IMR-90 (cell line): Measurements from ENCODE around the gene GAS6. TPM values are rescaled to one million over a fixed set of nuclear protein-coding genes. Genes with fewer than 3 reads are reported as not detected.

Experiments
- ATAC-seq: fragments of 200-7000 bp; cut with Tn5 transposase; 2 replicates; pipeline ENCODE4 v1.9.1; 2020; ENCODE audit warnings: low read depth, mild to moderate bottlenecking, moderate library complexity
- BruUV-seq: library from RNA; stranded (reverse); fragments of 400-500 nt; replicated peaks from 2 replicates; lab custom pipeline; 2021; lab: Mats Ljungman, UMichigan
- CTCF ChIA-PET: fragments of 300-600 bp; formaldehyde crosslinking; extraction: SDS; loops from one replicate; lab custom pipeline; 2021; ENCODE audit warnings: antibody characterized with exemption; lab: Yijun Ruan, JAX
- POLR2A ChIA-PET: fragments of 300-600 bp; sonication (Branson Sonifier 250); formaldehyde crosslinking; loops from one replicate; lab custom pipeline; 2022; ENCODE audit warnings: antibody characterized with exemption; ENCODE audit not compliant: unreplicated experiment; lab: Charles Lee
- DNase-seq: peaks from one replicate; pipeline ENCODE4 v3.0.0; 2013
- H2AFZ ChIP-seq: replicated peaks from 2 replicates; pipeline ENCODE3; 2013; ENCODE audit warnings: low read length, mild to moderate bottlenecking; ENCODE audit not compliant: poor library complexity
- H2AK5ac ChIP-seq: 2 replicates; pipeline ENCODE4 v1.6.1; 2013; ENCODE audit warnings: low read depth, low read length, inconsistent platforms
- H2AK9ac ChIP-seq: replicated peaks from 2 replicates; pipeline ENCODE3; 2013; ENCODE audit warnings: mild to moderate bottlenecking, low read depth, low read length, moderate library complexity; ENCODE audit not compliant: poor library complexity
- H2BK120ac ChIP-seq: 2 replicates; pipeline ENCODE4 v1.6.1; 2013; ENCODE audit warnings: low read depth, low read length, inconsistent platforms
- H2BK15ac ChIP-seq: 3 replicates; pipeline ENCODE4 v1.6.1; 2013; ENCODE audit warnings: low read depth, low read length, inconsistent platforms
- H2BK20ac ChIP-seq: 2 replicates; pipeline ENCODE4 v1.6.1; 2013; ENCODE audit warnings: low read depth, mild to moderate bottlenecking, inconsistent platforms, low read length, moderate library complexity
- H2BK5ac ChIP-seq: 2 replicates; pipeline ENCODE4 v1.6.1; 2013; ENCODE audit warnings: mild to moderate bottlenecking, low read depth, low read length, inconsistent platforms; ENCODE audit not compliant: poor library complexity, severe bottlenecking
- H3K14ac ChIP-seq: replicated peaks from 2 replicates; pipeline ENCODE4 v1.6.1; 2013; ENCODE audit warnings: low read depth, low read length, inconsistent platforms
- H3K18ac ChIP-seq: 2 replicates; pipeline ENCODE4 v1.6.1; 2013; ENCODE audit warnings: low read depth, low read length, control low read depth
- H3K23ac ChIP-seq: 2 replicates; pipeline ENCODE4 v1.6.1; 2013; ENCODE audit warnings: low read depth, low read length, inconsistent platforms
- H3K27ac ChIP-seq: 2 replicates; pipeline ENCODE4 v1.5.1; 2013; ENCODE audit warnings: mild to moderate bottlenecking, control low read depth, low read length; ENCODE audit not compliant: insufficient read depth
- H3K27me3 ChIP-seq: 2 replicates; pipeline ENCODE4 v1.6.1; 2013; ENCODE audit warnings: low read length; ENCODE audit not compliant: control insufficient read depth, insufficient read depth
- H3K36me3 ChIP-seq: 2 replicates; pipeline ENCODE4 v1.6.1; 2013; ENCODE audit warnings: low read length, mixed read lengths; ENCODE audit not compliant: control insufficient read depth, insufficient read depth
- H3K4ac ChIP-seq: 2 replicates; pipeline ENCODE4 v1.6.1; 2013; ENCODE audit warnings: low read depth, low read length, inconsistent platforms
- H3K4me1 ChIP-seq: 2 replicates; pipeline ENCODE4 v1.6.1; 2013; ENCODE audit warnings: low read length, mixed read lengths; ENCODE audit not compliant: control insufficient read depth, insufficient read depth
- H3K4me2 ChIP-seq: 2 replicates; pipeline ENCODE4 v1.6.1; 2013; ENCODE audit warnings: low read depth, mild to moderate bottlenecking, control low read depth, low read length, moderate library complexity
- H3K4me3 ChIP-seq: 2 replicates; pipeline ENCODE4 v1.5.1; 2013; ENCODE audit warnings: low read depth, mild to moderate bottlenecking, control low read depth, low read length, moderate library complexity; ENCODE audit not compliant: insufficient read depth
- H3K56ac ChIP-seq: 2 replicates; pipeline ENCODE4 v1.6.1; 2013; ENCODE audit warnings: low read length, inconsistent platforms; ENCODE audit not compliant: insufficient read depth; ENCODE audit errors: extremely low read depth
- H3K79me1 ChIP-seq, 2 experiments: 2 replicates each; pipeline ENCODE4 v1.6.1; 2013; ENCODE audit warnings: low read length in 2 of 2, inconsistent platforms in 1 of 2, low read depth in 1 of 2
- H3K9ac ChIP-seq: 2 replicates; pipeline ENCODE4 v1.6.1; 2013; ENCODE audit warnings: low read depth, low read length, control low read depth
- H3K9me1 ChIP-seq: 2 replicates; pipeline ENCODE4 v1.6.1; 2013; ENCODE audit warnings: low read length, inconsistent platforms; ENCODE audit not compliant: insufficient read depth
- H3K9me3 ChIP-seq: 2 replicates; pipeline ENCODE4 v1.6.1; 2013; ENCODE audit warnings: low read length; ENCODE audit not compliant: control insufficient read depth, insufficient read depth
- H4K20me1 ChIP-seq: 2 replicates; pipeline ENCODE4 v1.6.1; 2013; ENCODE audit warnings: low read length, inconsistent platforms; ENCODE audit not compliant: insufficient read depth
- H4K5ac ChIP-seq: 2 replicates; pipeline ENCODE4 v1.6.1; 2013; ENCODE audit warnings: mild to moderate bottlenecking, low read depth, low read length, control low read depth
- H4K8ac ChIP-seq, 2 experiments: 2 replicates each; pipeline ENCODE4 v1.6.1; 2013; ENCODE audit warnings: low read depth in 2 of 2, low read length in 2 of 2, control low read depth in 1 of 2, inconsistent platforms in 1 of 2
- H4K91ac ChIP-seq: 2 replicates; pipeline ENCODE4 v1.6.1; 2013; ENCODE audit warnings: low read depth, low read length, inconsistent platforms; ENCODE audit not compliant: insufficient read depth
- BHLHE40 ChIP-seq: fragments of 150-350 bp; IDR thresholded peaks from 2 replicates; pipeline ENCODE4 v1.6.1; 2016; ENCODE audit warnings: mild to moderate bottlenecking, low read depth, low read length
- CEBPB ChIP-seq: IDR thresholded peaks from 2 replicates; pipeline ENCODE4 v1.6.1; 2012; ENCODE audit warnings: low read depth, low read length, improper control_type of control experiment
- CHD1 ChIP-seq: IDR thresholded peaks from 2 replicates; pipeline ENCODE4 v1.6.1; 2012; ENCODE audit warnings: low read depth, low read length, improper control_type of control experiment
- CTCF ChIP-seq: conservative IDR thresholded peaks from 2 replicates; pipeline ENCODE4 v1.5.1; 2012; ENCODE audit warnings: mild to moderate bottlenecking, low read depth, low read length, improper control_type of control experiment
- FOS ChIP-seq: fragments of 150-350 bp; IDR thresholded peaks from 2 replicates; pipeline ENCODE4 v1.6.1; 2016; ENCODE audit warnings: low read depth, low read length
- MAFK ChIP-seq: IDR thresholded peaks from 2 replicates; pipeline ENCODE4 v1.6.1; 2012; ENCODE audit warnings: low read depth, low read length, improper control_type of control experiment
- MAZ ChIP-seq: IDR thresholded peaks from 2 replicates; pipeline ENCODE4 v1.6.1; 2012; ENCODE audit warnings: low read depth, mild to moderate bottlenecking, low read length, improper control_type of control experiment, moderate library complexity, borderline replicate concordance
- MXI1 ChIP-seq: IDR thresholded peaks from 2 replicates; pipeline ENCODE4 v1.6.1; 2012; ENCODE audit warnings: low read depth, mild to moderate bottlenecking, low read length, moderate library complexity, borderline replicate concordance
- NFE2L2 ChIP-seq: fragments of 150-350 bp; IDR thresholded peaks from 2 replicates; pipeline ENCODE4 v1.6.1; 2016; ENCODE audit warnings: low read depth, mild to moderate bottlenecking, low read length
- POLR2A ChIP-seq: IDR thresholded peaks from 2 replicates; pipeline ENCODE4 v1.6.1; 2012; ENCODE audit warnings: mild to moderate bottlenecking, low read depth, low read length
- RAD21 ChIP-seq: IDR thresholded peaks from 2 replicates; pipeline ENCODE4 v1.6.1; 2012; ENCODE audit warnings: low read length, improper control_type of control experiment
- RCOR1 ChIP-seq: IDR thresholded peaks from 2 replicates; pipeline ENCODE4 v1.6.1; 2012; ENCODE audit warnings: mild to moderate bottlenecking, low read length, improper control_type of control experiment; ENCODE audit not compliant: insufficient replicate concordance
- RFX5 ChIP-seq: IDR thresholded peaks from 2 replicates; pipeline ENCODE4 v1.8.0; 2012; ENCODE audit warnings: low read depth, mild to moderate bottlenecking, low read length, moderate library complexity
- SMC3 ChIP-seq: fragments of 150-350 bp; IDR thresholded peaks from 2 replicates; pipeline ENCODE4 v1.6.1; 2016; ENCODE audit warnings: low read depth, mild to moderate bottlenecking, antibody characterized with exemption, low read length, moderate library complexity
- USF2 ChIP-seq: fragments of 150-350 bp; IDR thresholded peaks from 2 replicates; pipeline ENCODE4 v1.6.1; 2017; ENCODE audit warnings: mild to moderate bottlenecking, antibody characterized with exemption, low read length, low read depth
- WGBS, 2 experiments: methylation state at CpG; one replicate each; pipeline versions ENCODE4 v1.1.5 to v1.1.7; 2013; ENCODE audit warnings: missing lambda C conversion rate in 2 of 2; ENCODE audit not compliant: insufficient read length in 1 of 2; ENCODE audit errors: extremely low coverage in 2 of 2; 5-methylcytosine and 5-hydroxymethylcytosine counted together
- dilution Hi-C: fragments of 300-500 bp; cut with HindIII; formaldehyde crosslinking; loops from one replicate; pipeline ENCODE4 v1.14.3; 2018; ENCODE audit warnings: low sequenced_read_pairs; ENCODE audit not compliant: unreplicated experiment
- in situ Hi-C: fragments of 300-500 bp; cut with MboI; formaldehyde crosslinking; loops from 3 replicates; pipeline ENCODE4 v1.14.3; 2019; ENCODE audit warnings: low sequenced_read_pairs, inconsistent platforms, mixed read lengths
- intact Hi-C: fragments of 100-400 bp; cut with micrococcal nuclease; formaldehyde crosslinking; loops from 2 replicates; pipeline ENCODE4 v1.10.0; 2022
- polyA plus RNA-seq, 3 experiments: library from polyadenylated mRNA; depleted of rRNA; stranded (reverse); fragments of >200 nt; gene quantifications; 2 replicates each; pipeline ENCODE4 v1.2.3, GENCODE V29; 2012; ENCODE audit warnings: low replicate concordance in 1 of 3
- total RNA-seq: library from RNA; depleted of rRNA; stranded (reverse); fragments of >200 nt; gene quantifications from 2 replicates; pipeline ENCODE4 v1.2.3, GENCODE V29; 2012
- TF ChIP-seq, protein P1 (sequence below): fragments of 150-350 bp; IDR thresholded peaks from 2 replicates; pipeline ENCODE4 v1.6.1; 2016; ENCODE audit warnings: low read depth, mild to moderate bottlenecking, low read length, moderate library complexity, borderline replicate concordance

GAS6 gene
- total and polyA plus RNA-seq, 2 of the 4 experiments (the other 2 are of a cell fraction), result 220 to 823 TPM

- Histone ChIP-seq H3K9me1 (peaks cover 20% of the 10 kb centered on the region), H3K79me1 (peaks cover 18 to 44% of the 10 kb centered on the region in 2 experiments), H4K20me1 (no peaks in the 10 kb centered on the region), H3K18ac (peak overlapping the region; percentile 86), H4K8ac (peak overlapping the region; percentile 89 to 99), H2BK5ac (peak overlapping the region; percentile 100), H2AFZ (no peak overlapping the region), H3K27me3 (no peaks in the 10 kb centered on the region), H3K4me1 (peaks cover 31% of the 10 kb centered on the region), H2BK20ac (peak overlapping the region; percentile 100), H2BK15ac (peak overlapping the region; percentile 97), H3K9ac (no peak overlapping the region), H3K14ac (peak overlapping the region; percentile 99), H3K4ac (peak overlapping the region; percentile 100), H3K23ac (peak overlapping the region; percentile 99), H3K36me3 (no peaks in the 10 kb centered on the region), H3K27ac (peak overlapping the region; percentile 94), H3K4me2 (no peak overlapping the region), H2AK5ac (peak overlapping the region; percentile 100), H3K56ac (peak overlapping the region; percentile 98), H4K91ac (peak overlapping the region; percentile 100), H3K9me3 (no peaks in the 10 kb centered on the region), H2BK120ac (peak overlapping the region; percentile 100), H3K4me3 (no peak overlapping the region), H2AK9ac (peak overlapping the region; percentile 87), H4K5ac (peak overlapping the region; percentile 76)
- BruUV-seq, result no TSS peak
- no peak for DNase-seq
- POLR2A ChIA-PET, result no interaction called here
- dilution Hi-C loops (no loop called here), in situ Hi-C loops (no loop called here), intact Hi-C loops (no loop called here)
- no peak for TF ChIP-seq CTCF
- TF ChIP-seq RFX5, result no peak
- TF ChIP-seq MAZ, result no peak
- no peak for TF ChIP-seq USF2
- TF ChIP-seq POLR2A, result no peak
- no peak for TF ChIP-seq RAD21
- no peak for TF ChIP-seq MXI1
- no peak for TF ChIP-seq BHLHE40
- no peak for TF ChIP-seq MAFK
- TF ChIP-seq FOS, result no peak
- TF ChIP-seq NFE2L2, result no peak
- TF ChIP-seq RCOR1, result no peak
- TF ChIP-seq SMC3, result no peak
- TF ChIP-seq CEBPB, result no peak
- TF ChIP-seq, protein P1, sequence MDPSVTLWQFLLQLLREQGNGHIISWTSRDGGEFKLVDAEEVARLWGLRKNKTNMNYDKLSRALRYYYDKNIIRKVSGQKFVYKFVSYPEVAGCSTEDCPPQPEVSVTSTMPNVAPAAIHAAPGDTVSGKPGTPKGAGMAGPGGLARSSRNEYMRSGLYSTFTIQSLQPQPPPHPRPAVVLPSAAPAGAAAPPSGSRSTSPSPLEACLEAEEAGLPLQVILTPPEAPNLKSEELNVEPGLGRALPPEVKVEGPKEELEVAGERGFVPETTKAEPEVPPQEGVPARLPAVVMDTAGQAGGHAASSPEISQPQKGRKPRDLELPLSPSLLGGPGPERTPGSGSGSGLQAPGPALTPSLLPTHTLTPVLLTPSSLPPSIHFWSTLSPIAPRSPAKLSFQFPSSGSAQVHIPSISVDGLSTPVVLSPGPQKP, result no peak
- no peak for TF ChIP-seq CHD1
- CTCF ChIA-PET, result no interaction called here
- 100% methylated on average over 1 of the region's 15 CpGs; no CpG with 5 or more reads in 1 of the 2 experiments for WGBS, 2 experiments
- ATAC-seq, result no peak
Observed at GRCh38 chr13:113898391-113898790, 34.5 kb upstream of the GAS6 start.
